NCI-H2107 (cell line): ENCODE measurements around the gene LIM2.
"Not testable (repeated sequence)": the region's sequence is repeated elsewhere in the genome, so short reads cannot be mapped to it uniquely, and the experiment has no call there.

Experiments
- DNase-seq: peaks from one replicate; lab custom pipeline; 2025; lab: John Stamatoyannopoulos, UW

The LIM2 gene, protein sequence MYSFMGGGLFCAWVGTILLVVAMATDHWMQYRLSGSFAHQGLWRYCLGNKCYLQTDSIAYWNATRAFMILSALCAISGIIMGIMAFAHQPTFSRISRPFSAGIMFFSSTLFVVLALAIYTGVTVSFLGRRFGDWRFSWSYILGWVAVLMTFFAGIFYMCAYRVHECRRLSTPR

GRCh38 chr19:51387924-51388389 is at the start of gene LIM2:
TSS of gene LIM2 (minus strand) at chr19:51387974. CDS start at chr19:51387443, 531 bp downstream.
- DNase-seq = no peak

DNA sequence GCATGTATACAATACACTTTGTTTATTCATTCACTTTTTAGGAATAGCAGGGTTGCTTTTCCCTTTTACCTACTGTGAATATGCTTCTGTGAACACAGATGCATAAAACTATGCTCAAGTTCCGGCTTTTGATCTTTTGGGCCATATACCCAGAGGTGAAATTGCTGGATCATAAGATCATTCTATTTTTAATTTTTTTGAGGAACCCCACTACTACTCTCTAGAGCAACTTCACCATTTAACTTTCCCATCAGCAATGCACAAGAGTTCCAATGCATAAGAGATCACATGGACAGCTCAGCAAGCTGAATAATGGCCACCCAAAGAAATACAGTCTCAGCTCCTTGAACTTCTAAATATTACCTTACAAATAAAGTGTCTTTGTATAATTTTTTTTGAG is 46.7 kb upstream of the LIM2 start:
- no peak for DNase-seq

- DNase-seq = no peak
Observed at GRCh38 chr19:51433043-51433442, 45.3 kb upstream of the LIM2 start.

GRCh38 chr19:51431124-51431523 is 43.4 kb upstream of the LIM2 start:
- DNase-seq = no peak

- no peak for DNase-seq
Observed at GRCh38 chr19:51430221-51430620, 42.4 kb upstream of the LIM2 start.

DNA sequence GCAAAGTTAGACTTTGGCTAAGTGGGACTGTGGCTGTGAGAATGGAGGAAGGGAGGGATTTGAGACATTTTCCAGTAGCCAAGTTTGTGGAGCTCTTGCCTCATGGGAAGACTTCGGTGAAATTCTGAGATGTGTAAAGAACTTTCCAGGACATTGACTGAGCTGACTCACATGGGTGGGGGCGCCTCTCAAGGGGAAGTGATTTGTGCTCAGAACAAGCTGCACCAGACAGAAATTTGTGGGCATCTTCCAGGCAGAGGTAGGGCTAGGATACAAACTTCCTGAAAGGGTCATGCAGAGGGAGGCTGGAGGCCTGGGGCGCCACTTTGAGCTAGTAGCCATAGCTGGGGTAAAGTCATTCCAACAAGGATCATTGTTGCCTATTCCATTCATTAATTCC is 39.4 kb upstream of the LIM2 start:
- no peak for DNase-seq

DNA sequence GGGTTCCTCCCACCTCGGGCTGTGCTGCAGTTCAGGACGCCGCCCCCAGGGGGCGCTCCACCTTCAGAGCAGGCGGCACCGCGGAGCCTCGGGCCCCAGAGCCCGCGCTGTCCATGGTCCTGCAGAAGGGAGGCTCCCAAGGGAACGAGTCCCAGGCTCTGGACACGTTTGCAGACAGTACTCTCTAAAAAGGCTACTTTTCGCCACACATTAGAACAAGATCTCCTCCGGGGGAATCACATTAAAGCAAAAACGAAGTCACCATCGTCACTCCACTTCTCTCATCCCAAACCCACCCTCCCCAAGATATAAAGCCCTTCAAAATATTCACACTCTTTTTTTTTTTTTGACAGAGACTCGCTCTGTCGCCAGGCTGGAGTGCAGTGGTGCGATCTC is 34.3 kb upstream of the LIM2 start:
- DNase-seq = no peak

- DNase-seq = no peak
Observed at GRCh38 chr19:51421229-51422052, 33.7 kb upstream of the LIM2 start.

- DNase-seq = not testable (repeated sequence)
Observed at GRCh38 chr19:51420511-51420910, 32.7 kb upstream of the LIM2 start.

- no peak for DNase-seq
Observed at GRCh38 chr19:51418707-51419106, 30.9 kb upstream of the LIM2 start.

DNA sequence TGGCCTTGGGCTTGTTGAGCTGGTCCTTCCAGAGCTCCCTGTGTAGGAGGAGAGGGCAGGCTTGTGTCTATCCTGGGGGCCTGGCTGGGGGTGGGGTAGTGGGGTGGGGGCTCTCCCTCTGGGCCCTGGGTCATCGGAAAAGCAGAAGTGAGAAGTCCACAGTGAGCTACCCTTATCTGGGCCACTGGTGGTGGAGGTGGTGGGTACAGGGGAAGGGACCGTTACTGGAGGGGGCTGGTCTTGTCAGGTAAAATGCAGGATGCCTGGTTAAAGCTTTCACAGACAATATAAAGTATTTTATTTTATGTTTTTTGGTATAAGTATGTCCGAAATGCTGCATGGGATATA is 30.0 kb upstream of the LIM2 start:
- DNase-seq = no peak

- DNase-seq = no peak
Observed at GRCh38 chr19:51417107-51417809, 29.5 kb upstream of the LIM2 start, which contains the start of gene SIGLEC10. TSS of gene SIGLEC10 (minus strand) at chr19:51417642. CDS start at chr19:51417581, 61 bp downstream.

GRCh38 chr19:51416422-51416821 is 28.6 kb upstream of the LIM2 start:
- DNase-seq = not testable (repeated sequence)

- no peak for DNase-seq
Observed at GRCh38 chr19:51415187-51415586, 27.4 kb upstream of the LIM2 start.

- DNase-seq = no peak
Observed at GRCh38 chr19:51410950-51411748, 23.4 kb upstream of the LIM2 start.

- DNase-seq = no peak
Observed at GRCh38 chr19:51407511-51408131, 19.8 kb upstream of the LIM2 start.

DNA sequence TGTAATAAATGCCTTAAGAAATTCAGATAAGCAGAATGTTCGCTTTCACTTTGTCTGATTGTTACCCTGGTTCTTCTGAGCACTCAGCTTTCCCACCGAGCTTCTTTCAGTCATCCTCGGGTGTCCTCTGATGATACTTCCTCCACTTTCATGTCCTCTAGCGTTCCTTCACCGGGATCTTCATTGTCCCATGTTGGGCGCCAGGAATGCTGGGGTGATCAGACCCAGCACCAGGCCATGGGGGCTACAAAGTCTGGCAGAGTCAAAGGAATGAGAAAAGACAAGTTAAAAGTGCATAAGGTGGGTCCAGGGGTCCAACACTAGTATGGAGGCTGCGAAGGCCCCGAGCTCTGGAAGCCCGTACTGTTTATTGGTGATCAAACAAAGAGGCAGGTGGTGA is 14.3 kb upstream of the LIM2 start:
- no peak for DNase-seq

GRCh38 chr19:51399936-51400335 is 12.2 kb upstream of the LIM2 start:
- DNase-seq = not testable (repeated sequence)

DNA sequence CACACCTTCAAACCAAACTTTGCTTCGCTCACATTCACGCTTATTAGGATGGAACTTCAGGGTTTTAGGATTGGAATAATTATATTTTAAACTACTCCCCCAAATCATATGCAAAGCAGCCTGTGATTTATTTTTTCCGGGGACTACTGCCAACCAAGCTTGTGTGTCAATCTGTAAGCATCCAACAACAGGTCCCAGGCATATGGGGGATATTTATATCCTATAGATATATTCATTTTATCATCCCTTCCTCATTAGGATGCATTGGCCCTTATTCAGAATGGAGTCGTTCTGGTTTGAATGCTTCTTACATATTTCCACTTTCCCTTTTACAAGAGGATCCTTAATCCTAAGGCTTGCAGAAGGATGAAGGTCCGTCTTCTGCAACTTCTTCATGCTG is 11.5 kb upstream of the LIM2 start:
- DNase-seq = no peak

GRCh38 chr19:51398096-51398704 is 10.4 kb upstream of the LIM2 start:
- no peak for DNase-seq

DNA sequence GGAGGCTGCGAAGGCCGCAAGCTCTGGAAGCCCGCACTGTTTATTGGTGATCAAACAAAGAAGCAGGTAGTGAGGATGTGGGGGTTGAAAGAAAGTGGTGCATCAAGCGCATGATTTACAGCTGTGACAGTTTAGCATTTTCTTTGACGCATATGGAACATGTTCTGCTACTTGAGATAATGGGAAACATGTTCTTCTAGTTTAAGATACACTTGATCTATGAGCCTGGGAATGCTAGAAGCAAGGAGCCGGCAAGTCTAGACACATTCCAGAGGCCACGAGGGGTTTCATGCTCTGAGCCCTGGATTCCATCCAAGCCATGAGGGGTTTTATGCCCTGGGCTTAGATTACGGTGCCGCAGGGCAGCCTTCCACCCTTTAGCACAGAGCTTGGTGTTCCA is 9.7 kb upstream of the LIM2 start:
- not testable (repeated sequence) for DNase-seq
